ENCODE data around the gene RBM48. TPM values are rescaled to one million over a fixed set of nuclear protein-coding genes. Genes with fewer than 3 reads are reported as not detected.

RBM48 gene
- total and polyA plus RNA-seq, 8 donors, result 10.6 to 20.0 (median 17.7) TPM

- ATAC-seq, result no peak
- intact Hi-C loops (cut with DNase I), result no loop called here
These were observed 28.7 kb downstream of the RBM48 start for GRCh38 chr7:92557249-92557648.

GRCh38 chr7:92557808-92558362, 29.3 kb downstream of the RBM48 start:
- TF ChIP-seq, protein P1, sequence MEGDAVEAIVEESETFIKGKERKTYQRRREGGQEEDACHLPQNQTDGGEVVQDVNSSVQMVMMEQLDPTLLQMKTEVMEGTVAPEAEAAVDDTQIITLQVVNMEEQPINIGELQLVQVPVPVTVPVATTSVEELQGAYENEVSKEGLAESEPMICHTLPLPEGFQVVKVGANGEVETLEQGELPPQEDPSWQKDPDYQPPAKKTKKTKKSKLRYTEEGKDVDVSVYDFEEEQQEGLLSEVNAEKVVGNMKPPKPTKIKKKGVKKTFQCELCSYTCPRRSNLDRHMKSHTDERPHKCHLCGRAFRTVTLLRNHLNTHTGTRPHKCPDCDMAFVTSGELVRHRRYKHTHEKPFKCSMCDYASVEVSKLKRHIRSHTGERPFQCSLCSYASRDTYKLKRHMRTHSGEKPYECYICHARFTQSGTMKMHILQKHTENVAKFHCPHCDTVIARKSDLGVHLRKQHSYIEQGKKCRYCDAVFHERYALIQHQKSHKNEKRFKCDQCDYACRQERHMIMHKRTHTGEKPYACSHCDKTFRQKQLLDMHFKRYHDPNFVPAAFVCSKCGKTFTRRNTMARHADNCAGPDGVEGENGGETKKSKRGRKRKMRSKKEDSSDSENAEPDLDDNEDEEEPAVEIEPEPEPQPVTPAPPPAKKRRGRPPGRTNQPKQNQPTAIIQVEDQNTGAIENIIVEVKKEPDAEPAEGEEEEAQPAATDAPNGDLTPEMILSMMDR (IDR thresholded peaks at IDR 0.05), result no peak
- H3K4me3 ChIP-seq, result no peak overlapping the region
- no peaks in the 10 kb centered on the region for H3K9me3 ChIP-seq
- DNase-seq (no peak), ATAC-seq (no peak)
- no peaks in the 10 kb centered on the region for H3K4me1 ChIP-seq
- H3K36me3 ChIP-seq, result peaks cover 0 to 34% of the 10 kb centered on the region in 2 donors
- no peaks in the 10 kb centered on the region for H3K27me3 ChIP-seq
- no peak overlapping the region for H3K27ac ChIP-seq
- intact Hi-C loops (cut with DNase I), result no loop called here

More at GRCh38 chr7:92557249-92557648, 28.7 kb downstream of the RBM48 start:
- no peak overlapping the region for H3K27ac ChIP-seq
- no peak for DNase-seq
- no peaks in the 10 kb centered on the region for H3K4me1 ChIP-seq
- no peaks in the 10 kb centered on the region for H3K27me3 ChIP-seq
- H3K36me3 ChIP-seq, result peaks cover 0 to 27% of the 10 kb centered on the region in 2 donors
- H3K4me3 ChIP-seq, result no peak overlapping the region
- H3K9me3 ChIP-seq, result no peaks in the 10 kb centered on the region
- TF ChIP-seq, protein P1 (IDR thresholded peaks at IDR 0.05), result no peak

- Histone ChIP-seq H3K9me3 (no peaks in the 10 kb centered on the region), H3K4me3 (no peak overlapping the region), H3K27me3 (no peaks in the 10 kb centered on the region), H3K27ac (no peak overlapping the region), H3K36me3 (peaks cover 0 to 59% of the 10 kb centered on the region in 2 donors), H3K4me1 (no peaks in the 10 kb centered on the region)
- DNase-seq (no peak), ATAC-seq (no peak)
- intact Hi-C loops (cut with DNase I), result no loop called here
- TF ChIP-seq, protein P1 (IDR thresholded peaks at IDR 0.05), result no peak
These were observed 32.0 kb downstream of the RBM48 start for GRCh38 chr7:92560602-92561001.

GRCh38 chr7:92563345-92563744, 34.8 kb downstream of the RBM48 start:
- no peak for DNase-seq
- ATAC-seq, result no peak
- H3K4me3 ChIP-seq, result no peak overlapping the region
- H3K9me3 ChIP-seq, result no peaks in the 10 kb centered on the region
- intact Hi-C loops (cut with DNase I), result no loop called here
- no peaks in the 10 kb centered on the region for H3K4me1 ChIP-seq
- H3K36me3 ChIP-seq, result peaks cover 0 to 80% of the 10 kb centered on the region in 2 donors
- no peaks in the 10 kb centered on the region for H3K27me3 ChIP-seq
- TF ChIP-seq, protein P1 (IDR thresholded peaks at IDR 0.05), result no peak
- H3K27ac ChIP-seq, result no peak overlapping the region

- TF ChIP-seq, protein P1 (IDR thresholded peaks at IDR 0.05), result no peak
- DNase-seq, result no peak
- ATAC-seq, result no peak
- Histone ChIP-seq H3K9me3 (no peaks in the 10 kb centered on the region), H3K4me1 (no peaks in the 10 kb centered on the region), H3K27ac (no peak overlapping the region), H3K27me3 (no peaks in the 10 kb centered on the region), H3K4me3 (no peak overlapping the region), H3K36me3 (peaks cover 0 to 71% of the 10 kb centered on the region in 2 donors)
- intact Hi-C loops (cut with DNase I), result no loop called here
These were observed 38.9 kb downstream of the RBM48 start for GRCh38 chr7:92567460-92567859.

Data from left lung (tissue), 10 donors.